ENCODE measurements around the gene SBF2.

Gene SBF2

DNA sequence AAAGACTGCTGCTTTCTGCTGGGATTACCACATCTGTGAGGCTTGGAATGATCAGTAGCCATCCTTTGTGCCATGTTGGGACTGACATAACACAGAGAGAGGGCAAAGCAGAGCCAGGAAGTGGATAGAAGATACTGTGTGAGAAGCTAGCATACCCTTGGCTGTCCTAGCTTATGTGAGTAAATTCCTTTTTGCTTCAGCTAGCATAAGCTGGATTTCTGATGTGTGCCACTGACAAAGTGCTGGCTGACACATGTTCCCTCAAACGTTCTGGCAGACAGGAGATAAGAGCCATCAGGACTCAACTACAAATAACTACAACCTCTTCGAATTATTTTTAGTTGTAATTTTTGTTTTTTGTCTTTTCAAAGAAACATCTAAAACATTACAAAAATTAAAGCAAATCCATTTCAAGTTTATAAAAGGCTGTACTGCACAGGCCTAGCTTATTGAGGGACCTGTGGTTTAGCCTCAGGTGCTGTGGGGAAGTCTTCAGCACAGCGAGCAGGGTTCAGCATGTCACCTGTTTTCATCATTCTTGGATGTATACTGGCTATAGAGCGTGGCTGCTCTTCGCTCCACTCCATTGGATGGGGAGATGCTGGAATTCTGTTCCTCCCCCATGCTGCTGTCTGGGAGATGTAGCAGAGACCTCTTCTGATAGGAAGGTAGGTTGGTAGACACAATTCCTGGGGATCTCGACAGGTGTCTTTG, 509.3 kb downstream of the SBF2 start:
- Histone ChIP-seq H4K20me1 (ENCODE audit: insufficient read depth) (no peaks in the 10 kb centered on the region), H3K4me3 (IDR thresholded peaks at IDR 0.05; ENCODE audit: insufficient read depth, low read depth, low read length) (no peak overlapping the region), H2AFZ (ENCODE audit: low read depth) (no peak overlapping the region), H3K4me1 (ENCODE audit: low read depth, poor library complexity, severe bottlenecking) (no peaks in the 10 kb centered on the region), H3K27me3 (ENCODE audit: insufficient read depth, low read depth) (no peaks in the 10 kb centered on the region), H3K27ac (no peak overlapping the region), H3K9ac (no peak overlapping the region), H3K79me2 (ENCODE audit: insufficient read depth, low read depth) (no peaks in the 10 kb centered on the region), H3K4me2 (no peak overlapping the region), H3K36me3 (ENCODE audit: insufficient read depth) (no peaks in the 10 kb centered on the region)
- TF ChIP-seq, protein P1, sequence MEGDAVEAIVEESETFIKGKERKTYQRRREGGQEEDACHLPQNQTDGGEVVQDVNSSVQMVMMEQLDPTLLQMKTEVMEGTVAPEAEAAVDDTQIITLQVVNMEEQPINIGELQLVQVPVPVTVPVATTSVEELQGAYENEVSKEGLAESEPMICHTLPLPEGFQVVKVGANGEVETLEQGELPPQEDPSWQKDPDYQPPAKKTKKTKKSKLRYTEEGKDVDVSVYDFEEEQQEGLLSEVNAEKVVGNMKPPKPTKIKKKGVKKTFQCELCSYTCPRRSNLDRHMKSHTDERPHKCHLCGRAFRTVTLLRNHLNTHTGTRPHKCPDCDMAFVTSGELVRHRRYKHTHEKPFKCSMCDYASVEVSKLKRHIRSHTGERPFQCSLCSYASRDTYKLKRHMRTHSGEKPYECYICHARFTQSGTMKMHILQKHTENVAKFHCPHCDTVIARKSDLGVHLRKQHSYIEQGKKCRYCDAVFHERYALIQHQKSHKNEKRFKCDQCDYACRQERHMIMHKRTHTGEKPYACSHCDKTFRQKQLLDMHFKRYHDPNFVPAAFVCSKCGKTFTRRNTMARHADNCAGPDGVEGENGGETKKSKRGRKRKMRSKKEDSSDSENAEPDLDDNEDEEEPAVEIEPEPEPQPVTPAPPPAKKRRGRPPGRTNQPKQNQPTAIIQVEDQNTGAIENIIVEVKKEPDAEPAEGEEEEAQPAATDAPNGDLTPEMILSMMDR (conservative IDR thresholded peaks at IDR 0.05; ENCODE audit: low read depth, low read length), result no peak

DNA sequence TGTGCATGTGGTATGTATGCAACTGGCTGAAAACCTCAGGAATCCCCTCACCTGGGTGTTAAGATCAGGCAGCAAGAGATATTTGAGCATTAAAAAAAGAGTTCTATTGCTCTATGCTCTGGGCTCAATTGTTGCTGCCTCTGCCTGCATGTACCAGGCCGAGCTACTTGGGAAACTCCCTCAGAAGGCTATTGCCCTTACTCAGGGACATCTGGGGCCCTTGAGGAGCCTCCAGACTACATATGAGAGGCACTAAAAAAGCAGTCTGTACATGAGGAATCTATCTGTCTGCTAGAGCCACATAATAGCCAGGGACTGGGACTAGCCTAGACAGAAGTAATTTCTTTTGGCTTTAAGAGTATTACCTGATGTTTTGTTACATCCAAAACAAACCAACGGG, 510.0 kb downstream of the SBF2 start:
- Histone ChIP-seq H3K4me1 (ENCODE audit: low read depth, poor library complexity, severe bottlenecking) (no peaks in the 10 kb centered on the region), H3K27me3 (ENCODE audit: insufficient read depth, low read depth) (no peaks in the 10 kb centered on the region), H3K4me3 (IDR thresholded peaks at IDR 0.05; ENCODE audit: insufficient read depth, low read depth, low read length) (no peak overlapping the region), H3K79me2 (ENCODE audit: insufficient read depth, low read depth) (no peaks in the 10 kb centered on the region), H3K27ac (no peak overlapping the region), H4K20me1 (ENCODE audit: insufficient read depth) (no peaks in the 10 kb centered on the region), H3K9ac (no peak overlapping the region), H3K4me2 (no peak overlapping the region), H2AFZ (ENCODE audit: low read depth) (no peak overlapping the region), H3K36me3 (ENCODE audit: insufficient read depth) (no peaks in the 10 kb centered on the region)
- TF ChIP-seq, protein P1 (conservative IDR thresholded peaks at IDR 0.05; ENCODE audit: low read depth, low read length), result no peak

DNA sequence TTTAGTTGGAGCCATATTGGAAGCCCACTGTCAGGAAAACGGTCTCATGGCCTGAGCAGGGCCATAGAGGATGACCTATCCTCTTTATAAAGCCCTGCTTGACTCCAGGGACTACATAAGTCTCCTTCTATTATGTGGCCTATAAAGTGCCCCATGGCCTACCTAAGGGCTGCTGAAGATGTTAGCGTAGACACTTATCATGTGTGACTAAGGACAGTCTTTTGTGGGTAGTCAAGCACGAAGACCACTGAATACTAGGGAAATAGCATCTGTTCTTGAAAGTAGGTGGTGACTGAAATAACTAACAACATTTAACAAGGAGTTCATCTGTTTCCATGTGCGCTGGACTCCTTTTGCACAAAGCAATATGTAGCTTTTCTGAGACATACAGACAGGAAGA, 513.1 kb downstream of the SBF2 start:
- no peaks in the 10 kb centered on the region for H4K20me1 ChIP-seq (ENCODE audit: insufficient read depth)
- TF ChIP-seq, protein P1 (conservative IDR thresholded peaks at IDR 0.05; ENCODE audit: low read depth, low read length), result no peak
- H3K27ac ChIP-seq, result no peak overlapping the region
- H3K27me3 ChIP-seq (ENCODE audit: insufficient read depth, low read depth), result no peaks in the 10 kb centered on the region
- H3K9ac ChIP-seq, result no peak overlapping the region
- H3K4me1 ChIP-seq (ENCODE audit: low read depth, poor library complexity, severe bottlenecking), result no peaks in the 10 kb centered on the region
- H3K36me3 ChIP-seq (ENCODE audit: insufficient read depth), result no peaks in the 10 kb centered on the region
- no peak overlapping the region for H3K4me3 ChIP-seq (IDR thresholded peaks at IDR 0.05; ENCODE audit: insufficient read depth, low read depth, low read length)
- H2AFZ ChIP-seq (ENCODE audit: low read depth), result no peak overlapping the region
- no peak overlapping the region for H3K4me2 ChIP-seq
- no peaks in the 10 kb centered on the region for H3K79me2 ChIP-seq (ENCODE audit: insufficient read depth, low read depth)

DNA sequence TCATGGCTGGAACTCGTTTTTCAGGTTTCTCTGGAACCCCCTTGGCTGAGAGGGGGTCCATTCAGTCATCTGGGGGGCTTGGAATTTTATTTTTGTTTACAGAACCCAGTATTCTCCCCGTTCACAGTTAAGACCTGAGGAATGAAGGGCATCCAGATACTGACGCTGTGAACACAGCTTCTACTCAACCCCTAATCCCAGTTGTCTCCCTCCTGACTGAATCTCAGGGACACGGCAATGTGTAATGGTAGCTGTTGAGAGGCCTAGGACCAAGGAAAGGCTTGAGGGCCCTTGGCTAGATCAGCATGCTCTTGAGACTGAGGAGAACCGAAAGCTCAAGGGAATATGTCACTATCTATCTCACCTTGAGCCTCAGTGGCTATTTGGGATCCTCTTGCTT, 516.5 kb downstream of the SBF2 start:
- Histone ChIP-seq H3K9ac (no peak overlapping the region), H4K20me1 (ENCODE audit: insufficient read depth) (no peaks in the 10 kb centered on the region), H3K36me3 (ENCODE audit: insufficient read depth) (no peaks in the 10 kb centered on the region), H3K79me2 (ENCODE audit: insufficient read depth, low read depth) (no peaks in the 10 kb centered on the region), H3K4me2 (no peak overlapping the region), H3K27me3 (ENCODE audit: insufficient read depth, low read depth) (no peaks in the 10 kb centered on the region), H3K27ac (no peak overlapping the region), H3K4me1 (ENCODE audit: low read depth, poor library complexity, severe bottlenecking) (no peaks in the 10 kb centered on the region), H3K4me3 (IDR thresholded peaks at IDR 0.05; ENCODE audit: insufficient read depth, low read depth, low read length) (no peak overlapping the region), H2AFZ (ENCODE audit: low read depth) (no peak overlapping the region)
- TF ChIP-seq, protein P1 (conservative IDR thresholded peaks at IDR 0.05; ENCODE audit: low read depth, low read length), result no peak

Measured in KMS-11 (cell line).